NCI-H2227 (cell line): ENCODE results near the gene PPIL4.

Source experiments
- DNase-seq: peaks from one replicate; lab custom pipeline; 2025; ENCODE audit not compliant: unreplicated experiment; lab: John Stamatoyannopoulos, UW

Gene PPIL4, protein sequence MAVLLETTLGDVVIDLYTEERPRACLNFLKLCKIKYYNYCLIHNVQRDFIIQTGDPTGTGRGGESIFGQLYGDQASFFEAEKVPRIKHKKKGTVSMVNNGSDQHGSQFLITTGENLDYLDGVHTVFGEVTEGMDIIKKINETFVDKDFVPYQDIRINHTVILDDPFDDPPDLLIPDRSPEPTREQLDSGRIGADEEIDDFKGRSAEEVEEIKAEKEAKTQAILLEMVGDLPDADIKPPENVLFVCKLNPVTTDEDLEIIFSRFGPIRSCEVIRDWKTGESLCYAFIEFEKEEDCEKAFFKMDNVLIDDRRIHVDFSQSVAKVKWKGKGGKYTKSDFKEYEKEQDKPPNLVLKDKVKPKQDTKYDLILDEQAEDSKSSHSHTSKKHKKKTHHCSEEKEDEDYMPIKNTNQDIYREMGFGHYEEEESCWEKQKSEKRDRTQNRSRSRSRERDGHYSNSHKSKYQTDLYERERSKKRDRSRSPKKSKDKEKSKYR

DNA sequence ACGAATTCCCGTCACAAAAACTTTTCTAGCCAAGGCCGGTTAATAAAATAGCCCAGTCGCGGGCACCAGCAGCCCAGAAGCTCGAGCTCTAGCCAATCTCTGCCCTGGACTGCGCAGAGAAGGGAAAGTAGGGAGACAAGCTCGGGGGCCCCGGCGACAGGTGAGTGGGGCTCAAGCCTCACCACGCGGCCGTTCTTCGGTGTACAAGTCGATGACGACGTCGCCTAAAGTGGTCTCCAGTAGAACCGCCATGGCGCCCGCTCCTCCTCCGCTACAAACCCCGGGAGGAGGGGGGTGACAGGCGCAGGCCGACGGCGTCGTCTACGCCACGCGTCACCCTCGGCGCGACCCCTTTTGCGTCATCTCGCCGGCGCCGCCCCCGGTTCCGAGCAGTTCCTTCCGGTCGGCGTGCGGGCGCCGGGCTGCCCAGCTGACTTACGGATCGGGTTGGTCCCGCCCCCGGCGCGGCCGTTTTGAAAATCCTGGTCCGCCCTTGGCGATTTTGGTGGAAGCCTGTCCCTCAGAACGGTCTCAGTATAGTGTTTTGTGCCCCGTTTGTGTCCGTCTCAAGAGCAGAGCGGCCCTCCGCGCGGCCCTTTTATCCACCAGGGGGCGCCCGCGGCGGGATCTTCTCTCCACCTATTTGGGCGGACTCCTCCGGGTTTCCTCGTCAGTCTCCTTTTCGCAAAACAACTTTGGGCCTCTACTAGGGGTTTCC is at the start of gene PPIL4:
Gene PPIL4 (minus strand): TSS at position 290 of the 718 bp plus-strand sequence. CDS start 38 bp downstream, at position 252.
- peak; percentile 94 for DNase-seq

DNA sequence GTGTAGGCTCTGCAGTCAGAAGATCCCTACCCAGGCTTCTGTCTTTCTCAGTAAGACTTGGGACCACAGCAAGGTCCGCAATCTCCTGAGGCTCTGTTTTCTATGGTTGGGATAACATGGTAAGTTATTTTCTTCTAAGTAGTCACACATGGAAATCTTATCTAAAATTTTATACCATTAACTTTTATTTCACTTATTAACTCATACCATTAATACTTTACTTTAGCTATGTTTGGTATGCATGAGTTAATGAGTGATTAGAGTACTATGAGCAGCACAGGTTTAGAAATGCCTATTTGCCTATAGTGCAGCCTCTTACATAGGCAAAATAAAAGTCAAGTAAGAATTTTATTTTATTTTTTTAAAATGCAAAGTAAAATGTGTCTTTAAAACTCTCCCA is 47.6 kb upstream of the PPIL4 start:
- DNase-seq: no peak

GRCh38 chr6:149592983-149593382 is 47.1 kb upstream of the PPIL4 start:
- DNase-seq: no peak

DNA sequence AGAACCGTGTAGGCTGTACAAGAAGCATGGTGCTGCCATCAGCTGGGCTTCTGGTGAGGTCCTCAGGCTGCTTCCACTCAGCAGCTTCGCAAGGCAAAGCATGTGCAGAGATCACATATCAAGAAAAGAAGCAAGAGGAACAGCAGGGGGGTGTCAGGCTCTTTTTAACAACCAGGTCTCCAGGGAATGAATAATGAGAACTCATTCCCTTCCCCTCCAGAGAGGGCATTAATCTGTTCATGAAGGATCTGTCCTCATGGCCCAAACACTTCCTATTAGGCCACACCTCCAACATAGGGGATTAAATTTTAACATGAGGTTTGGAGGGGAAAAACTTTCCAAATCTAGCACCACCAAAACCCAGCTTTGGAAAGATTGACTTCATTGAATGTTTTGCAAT is 40.3 kb upstream of the PPIL4 start:
- no peak for DNase-seq

- no peak for DNase-seq
Measured at GRCh38 chr6:149581349-149581748, 35.5 kb upstream of the PPIL4 start.

DNA sequence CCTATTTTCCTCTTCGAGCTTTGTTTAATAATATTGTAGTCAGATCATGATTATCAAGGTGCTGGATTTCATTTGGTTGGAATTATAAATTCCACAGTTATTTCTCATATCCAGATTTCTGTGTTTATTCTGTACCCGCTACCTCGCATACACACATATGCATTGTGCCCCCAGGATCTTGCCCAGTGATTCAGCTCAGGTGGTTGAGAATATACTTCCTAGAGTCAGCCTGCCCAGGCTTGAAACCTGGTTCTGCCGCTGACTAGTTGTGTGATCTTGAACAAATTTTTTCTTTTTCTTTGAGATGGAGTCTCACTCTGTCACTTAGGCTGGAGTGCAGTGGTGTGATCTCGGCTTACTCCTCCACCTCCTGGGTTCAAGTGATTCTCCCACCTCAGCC is 35.0 kb upstream of the PPIL4 start:
- DNase-seq: no peak

DNA sequence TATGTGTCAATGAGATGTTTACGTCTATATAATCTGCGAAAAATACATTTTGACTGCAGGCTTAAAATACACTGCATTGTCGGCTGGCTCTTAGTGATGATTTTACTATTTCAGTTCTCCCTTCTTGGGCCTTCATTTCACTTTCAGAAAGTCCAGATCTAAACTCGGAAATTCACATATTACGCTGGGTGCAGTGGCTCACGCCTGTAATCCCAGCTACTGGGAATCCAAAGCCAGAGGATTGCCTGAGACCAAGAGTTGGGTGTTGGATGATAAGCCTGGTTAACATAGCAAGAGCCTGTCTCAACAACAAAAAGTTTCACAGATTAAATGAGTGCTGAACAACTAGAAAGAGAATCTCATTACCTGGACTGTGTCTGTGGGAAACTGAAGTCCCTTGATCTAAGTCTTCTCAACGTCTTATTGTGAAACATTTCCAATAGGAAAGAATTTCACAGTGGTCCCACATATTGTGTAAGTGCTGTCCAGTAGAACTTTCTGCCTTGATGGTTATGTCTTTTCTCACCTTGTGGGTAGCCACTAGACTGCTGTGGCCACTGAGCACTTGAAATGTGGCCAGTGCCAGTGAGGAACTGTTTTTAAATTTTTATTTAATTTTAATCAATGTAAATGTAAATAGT is 22.2 kb upstream of the PPIL4 start:
- no peak for DNase-seq

DNA sequence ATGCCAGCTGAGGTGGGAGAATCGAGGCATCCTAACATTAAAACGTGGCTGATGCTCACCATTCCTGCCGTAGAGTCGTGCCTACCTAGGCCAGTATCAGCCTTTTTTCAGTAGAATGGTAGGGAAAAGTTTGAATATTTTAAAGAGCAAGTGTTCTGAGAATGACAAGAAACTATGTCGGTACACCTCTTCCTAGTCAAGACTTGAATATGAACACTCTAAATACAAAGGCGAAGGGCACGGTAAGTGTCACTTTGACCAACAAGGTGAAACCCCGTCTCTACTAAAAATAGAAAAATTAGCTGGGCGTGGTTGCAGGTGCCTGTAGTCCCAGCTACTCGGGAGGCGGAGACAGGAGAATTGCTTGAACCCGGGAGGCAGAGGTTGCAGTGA is 21.3 kb upstream of the PPIL4 start:
- no peak for DNase-seq

DNA sequence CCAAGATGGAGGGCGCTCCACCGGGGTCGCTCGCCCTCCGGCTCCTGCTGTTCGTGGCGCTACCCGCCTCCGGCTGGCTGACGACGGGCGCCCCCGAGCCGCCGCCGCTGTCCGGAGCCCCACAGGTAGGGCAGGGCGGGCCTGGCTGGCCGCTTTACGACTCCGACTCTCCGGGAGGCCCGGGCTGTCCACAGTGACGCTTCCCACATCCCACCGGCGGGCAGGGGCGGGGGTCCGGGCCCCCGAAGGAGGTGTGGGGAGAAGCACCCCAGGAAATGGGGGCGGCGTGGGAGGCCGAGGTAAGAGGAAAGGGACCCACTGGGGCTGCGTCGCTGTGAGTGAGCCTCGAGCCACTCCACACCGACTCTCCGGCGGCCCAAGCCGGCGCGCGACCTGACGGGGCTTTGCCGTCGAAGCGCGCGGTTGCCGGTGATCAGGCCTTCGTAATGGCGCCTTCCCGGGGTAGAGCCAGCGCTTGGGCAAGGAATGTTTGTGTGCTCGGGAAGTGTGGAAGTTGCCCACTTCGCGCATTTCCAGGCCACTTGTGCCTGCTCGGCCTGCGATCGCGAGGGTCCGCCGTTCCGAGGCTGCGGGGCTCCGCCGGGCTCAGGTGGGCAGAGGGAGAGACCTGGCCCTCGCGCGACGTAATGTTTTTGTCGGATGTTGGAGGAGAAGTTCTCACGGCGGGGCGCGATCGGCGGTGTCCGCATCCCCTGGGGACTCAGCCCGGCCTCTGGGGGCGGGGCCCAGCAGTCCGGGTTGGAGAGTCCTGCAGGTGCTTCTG is 20.8 kb upstream of the PPIL4 start:
- DNase-seq: peak; percentile 58

DNA sequence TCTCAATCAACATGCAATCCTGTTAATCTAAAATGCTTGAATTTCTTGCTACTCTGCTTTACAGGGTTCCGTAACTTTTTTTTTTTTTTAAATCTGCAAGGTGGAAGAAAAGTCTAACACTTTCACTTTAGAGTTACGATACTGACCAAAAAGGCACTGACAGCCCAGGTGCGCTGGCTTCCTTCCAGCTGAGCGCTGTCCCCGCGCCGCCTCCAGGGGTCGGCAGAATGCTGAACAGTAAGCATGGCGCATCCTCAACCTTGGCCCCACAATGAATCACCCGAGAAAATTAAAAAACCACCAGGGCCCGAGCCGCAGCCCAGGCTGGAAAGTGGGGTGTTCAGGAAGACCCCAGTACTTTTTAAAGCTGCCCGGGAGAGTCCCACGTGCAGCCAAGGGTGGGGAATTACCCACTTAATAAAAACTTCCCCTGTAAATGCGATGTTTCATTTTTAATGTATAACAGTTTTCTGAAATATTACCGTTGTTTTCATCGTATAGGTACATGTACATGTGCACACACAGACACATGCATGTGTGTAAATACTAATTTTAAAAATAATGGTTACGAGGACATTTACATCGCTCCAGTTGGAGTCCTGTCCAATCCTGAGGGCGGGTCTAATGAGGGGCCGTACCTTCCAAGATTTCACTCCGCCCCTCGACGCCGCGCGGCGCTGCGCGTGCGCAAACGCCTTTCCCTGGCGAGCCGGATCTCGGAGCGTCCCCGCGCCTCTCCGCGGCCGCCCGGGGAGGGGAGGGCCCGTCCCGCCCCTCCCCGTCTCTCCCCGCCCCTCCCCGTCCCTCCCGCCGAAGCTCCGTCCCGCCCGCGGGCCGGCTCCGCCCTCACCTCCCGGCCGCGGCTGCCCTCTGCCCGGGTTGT is 19.9 kb upstream of the PPIL4 start, which contains the start of gene GINM1:
Gene GINM1 (plus strand): TSS at position 849 of the 883 bp plus-strand sequence. CDS start 40 bp downstream, outside the sequence.
- DNase-seq: peak; percentile 94

- DNase-seq: no peak
Measured at GRCh38 chr6:149563928-149564325, 18.1 kb upstream of the PPIL4 start.

DNA sequence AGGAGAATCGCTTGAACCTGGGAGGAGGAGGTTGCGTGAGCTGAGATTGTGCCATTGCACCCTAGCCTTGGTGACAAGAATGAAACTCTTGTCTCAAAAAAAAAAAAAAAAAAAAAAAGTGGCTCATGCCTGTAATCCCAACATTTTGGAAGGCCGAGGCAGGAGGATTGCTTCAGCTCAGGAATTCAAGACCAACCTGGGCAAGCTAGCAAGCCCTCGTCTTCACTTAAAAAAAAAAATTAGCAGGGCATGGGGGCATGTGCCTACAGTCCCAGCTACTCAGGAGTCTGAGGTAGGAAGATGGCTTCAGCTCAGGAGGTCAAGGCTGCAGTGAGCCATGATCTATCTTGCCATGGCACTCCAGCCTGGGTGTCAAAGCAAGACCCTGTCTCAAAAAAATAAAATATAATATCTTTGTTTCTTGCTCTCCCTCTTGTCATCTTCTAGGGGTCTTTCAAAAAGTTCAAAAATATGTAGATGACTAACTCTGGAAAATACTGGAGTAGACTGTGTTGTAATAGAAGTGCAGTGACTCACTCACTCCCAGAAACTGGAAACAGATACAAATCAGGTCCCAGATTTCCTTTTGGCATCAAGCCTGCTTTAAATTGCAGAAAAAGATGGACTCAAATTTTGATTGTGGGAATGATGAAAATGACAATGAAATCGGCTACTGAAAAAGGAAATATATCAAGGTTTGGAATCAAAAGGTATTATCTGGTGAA is 17.5 kb upstream of the PPIL4 start:
- DNase-seq: no peak

DNA sequence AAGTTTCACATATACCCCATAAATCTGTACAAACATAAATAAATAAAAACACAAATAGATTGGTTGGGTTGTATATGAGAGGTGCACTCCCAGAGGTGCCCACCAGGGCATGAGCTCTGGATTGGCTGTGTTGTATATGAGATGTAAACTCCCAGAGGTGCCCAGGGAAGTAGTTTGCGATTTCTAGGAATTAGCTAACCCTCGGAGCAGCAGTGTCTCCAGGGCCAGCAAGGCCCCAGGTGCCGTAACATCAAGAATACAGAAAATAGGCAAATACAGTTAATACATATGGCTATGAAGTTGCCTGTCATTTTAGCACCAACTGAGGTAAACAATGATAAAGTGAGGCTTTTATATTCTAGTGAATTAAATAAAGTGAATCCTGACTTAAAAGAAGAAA is 14.9 kb upstream of the PPIL4 start:
- peak; percentile 5 for DNase-seq

- DNase-seq: no peak
Measured at GRCh38 chr6:149559389-149559788, 13.5 kb upstream of the PPIL4 start.

DNA sequence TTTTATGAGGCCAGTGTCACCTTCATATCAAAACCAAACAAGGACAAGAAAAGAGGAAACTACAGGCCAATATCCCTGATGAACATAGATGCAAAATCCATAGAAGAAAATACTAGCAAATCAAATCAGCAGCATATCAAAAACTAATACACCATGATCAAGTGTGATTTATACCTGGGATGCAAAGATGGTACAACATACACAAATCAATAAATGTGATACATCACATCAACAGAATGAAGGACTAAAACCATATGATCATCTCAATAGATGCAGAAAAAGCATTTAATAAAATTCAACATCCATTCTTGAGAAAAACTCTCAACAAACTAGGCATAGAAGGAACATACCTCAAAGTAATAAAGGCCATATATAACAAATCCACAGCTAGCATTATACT is 12.2 kb upstream of the PPIL4 start:
- DNase-seq: no peak

DNA sequence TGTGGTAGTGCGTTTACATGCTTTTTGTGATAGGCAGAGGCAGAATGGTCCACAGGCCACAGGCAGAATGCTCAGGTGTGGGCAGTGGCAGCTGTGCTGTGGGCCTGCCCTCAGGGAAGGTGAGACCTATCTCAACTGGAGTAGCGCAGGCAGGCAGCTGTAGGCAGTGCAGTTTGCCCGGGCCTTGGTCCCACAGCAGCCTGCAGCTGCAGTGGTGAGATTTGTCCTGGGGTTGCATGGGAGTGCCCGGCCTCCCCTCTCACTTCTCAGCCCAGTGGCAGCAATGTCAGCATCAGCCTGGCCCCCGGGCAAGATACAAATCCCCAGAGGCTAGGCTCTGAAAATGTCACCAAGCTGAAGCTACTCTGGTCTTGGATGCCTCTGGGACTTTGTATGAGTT is 6.1 kb upstream of the PPIL4 start:
- DNase-seq: no peak

GRCh38 chr6:149545258-149545753 is 537 bp downstream of the PPIL4 start:
- DNase-seq: peak; percentile 45

- DNase-seq: no peak
Measured at GRCh38 chr6:149544646-149545257, 1.1 kb downstream of the PPIL4 start.

- no peak for DNase-seq
Measured at GRCh38 chr6:149541139-149541538, 4.7 kb downstream of the PPIL4 start.
